DOHH2 (cell line): Measurements from ENCODE around the gene THBS2.

Experiments used
- H3F3A ChIP-seq: fragments of 200-600 bp; sonication (generic), shearing (Covaris generic); 2 replicates; pipeline ENCODE4 v1.6.0; 2016; ENCODE audit warnings: antibody characterized with exemption, mild to moderate bottlenecking; ENCODE audit not compliant: control insufficient read depth, insufficient read depth
- H3K27ac ChIP-seq: fragments of 200-600 bp; sonication (generic); 2 replicates; pipeline ENCODE4 v1.5.1; 2014; ENCODE audit warnings: low read depth, mild to moderate bottlenecking, low read length, moderate library complexity
- H3K27me3 ChIP-seq: fragments of 200-600 bp; sonication (generic); 2 replicates; pipeline ENCODE4 v1.6.1; 2014; ENCODE audit warnings: mild to moderate bottlenecking, low read length, mixed read lengths; ENCODE audit not compliant: control insufficient read depth
- H3K36me3 ChIP-seq: fragments of 200-600 bp; sonication (generic); 2 replicates; pipeline ENCODE4 v1.6.1; 2014; ENCODE audit warnings: mild to moderate bottlenecking, low read length, moderate library complexity, mixed read lengths; ENCODE audit not compliant: control insufficient read depth
- H3K4me1 ChIP-seq: fragments of 200-600 bp; sonication (generic); 2 replicates; pipeline ENCODE4 v1.6.1; 2014; ENCODE audit warnings: mild to moderate bottlenecking, low read length, mixed read lengths; ENCODE audit not compliant: control insufficient read depth
- H3K4me2 ChIP-seq: fragments of 200-600 bp; sonication (generic); 2 replicates; pipeline ENCODE4 v1.6.0; 2014; ENCODE audit warnings: mild to moderate bottlenecking, low read length, moderate library complexity
- H3K4me3 ChIP-seq: fragments of 200-600 bp; sonication (generic); 2 replicates; pipeline ENCODE4 v1.5.1; 2014; ENCODE audit warnings: mild to moderate bottlenecking, low read length, mixed read lengths
- H3K79me2 ChIP-seq: fragments of 200-600 bp; sonication (generic); 2 replicates; pipeline ENCODE4 v1.6.1; 2014; ENCODE audit warnings: mild to moderate bottlenecking, low read length, mixed read lengths; ENCODE audit not compliant: control insufficient read depth
- H3K9me2 ChIP-seq: fragments of 200-600 bp; sonication (generic); replicated peaks from 2 replicates; pipeline ENCODE4 v1.6.1; 2014; ENCODE audit warnings: mild to moderate bottlenecking, low read length, mixed read lengths; ENCODE audit not compliant: control insufficient read depth
- H3K9me3 ChIP-seq: fragments of 200-600 bp; sonication (generic); 2 replicates; pipeline ENCODE4 v1.6.1; 2014; ENCODE audit warnings: antibody characterized with exemption, low read length, mixed read lengths; ENCODE audit not compliant: control insufficient read depth, insufficient read depth
- H4K20me1 ChIP-seq: fragments of 200-600 bp; sonication (generic); 2 replicates; pipeline ENCODE4 v1.6.0; 2014; ENCODE audit warnings: low read depth, mild to moderate bottlenecking, antibody characterized with exemption, low read length, moderate library complexity; ENCODE audit not compliant: control insufficient read depth, insufficient read depth
- CTCF ChIP-seq: fragments of 200-600 bp; sonication (generic); IDR thresholded peaks from one replicate; pipeline ENCODE4 v1.5.1; 2014; ENCODE audit warnings: antibody characterized with exemption, mild to moderate bottlenecking, low read depth, low read length; ENCODE audit not compliant: poor library complexity, severe bottlenecking
- EZH2phosphoT487 ChIP-seq: fragments of 200-600 bp; sonication (generic); IDR thresholded peaks from 2 replicates; pipeline ENCODE4 v1.6.1; 2017; ENCODE audit warnings: borderline replicate concordance, mild to moderate bottlenecking, antibody characterized with exemption, low read length, moderate library complexity, mixed read lengths

The THBS2 gene

GRCh38 chr6:169243186-169243585 is 10.5 kb downstream of the THBS2 start:
- Histone ChIP-seq H3K9me2 (no peaks in the 10 kb centered on the region), H4K20me1 (no peaks in the 10 kb centered on the region), H3K4me1 (no peaks in the 10 kb centered on the region), H3F3A (no peaks in the 10 kb centered on the region), H3K79me2 (no peaks in the 10 kb centered on the region), H3K27me3 (no peaks in the 10 kb centered on the region), H3K36me3 (no peaks in the 10 kb centered on the region), H3K27ac (no peak overlapping the region), H3K4me2 (no peak overlapping the region), H3K4me3 (no peak overlapping the region), H3K9me3 (peaks cover 12% of the 10 kb centered on the region; the same call in 1 of the 2 replicates)
- no peak for TF ChIP-seq CTCF

- H3K27me3 ChIP-seq: no peaks in the 10 kb centered on the region
Measured at GRCh38 chr6:169241688-169242350, 11.8 kb downstream of the THBS2 start.

GRCh38 chr6:169240591-169241390 is 12.9 kb downstream of the THBS2 start:
- Histone ChIP-seq H3K9me3 (peaks cover 15% of the 10 kb centered on the region; the same call in 1 of the 2 replicates), H3K4me3 (no peak overlapping the region), H4K20me1 (no peaks in the 10 kb centered on the region), H3K36me3 (no peaks in the 10 kb centered on the region), H3K4me1 (no peaks in the 10 kb centered on the region), H3K27ac (no peak overlapping the region), H3K4me2 (no peak overlapping the region), H3K27me3 (no peaks in the 10 kb centered on the region), H3F3A (no peaks in the 10 kb centered on the region), H3K9me2 (no peaks in the 10 kb centered on the region), H3K79me2 (no peaks in the 10 kb centered on the region)
- TF ChIP-seq CTCF: no peak
- TF ChIP-seq EZH2phosphoT487: no peak

More at GRCh38 chr6:169241688-169242350, 11.8 kb downstream of the THBS2 start:
- no peaks in the 10 kb centered on the region for H3K4me1 ChIP-seq
- H3K36me3 ChIP-seq: no peaks in the 10 kb centered on the region
- H3K4me3 ChIP-seq: no peak overlapping the region
- no peak overlapping the region for H3K4me2 ChIP-seq
- H3K9me2 ChIP-seq: no peaks in the 10 kb centered on the region
- H3F3A ChIP-seq: no peaks in the 10 kb centered on the region
- H3K27ac ChIP-seq: no peak overlapping the region
- H3K9me3 ChIP-seq: peaks cover 5% of the 10 kb centered on the region; the same call in 1 of the 2 replicates
- H3K79me2 ChIP-seq: no peaks in the 10 kb centered on the region
- TF ChIP-seq CTCF: no peak
- TF ChIP-seq EZH2phosphoT487: no peak
- H4K20me1 ChIP-seq: no peaks in the 10 kb centered on the region
